Astrocyte of the spinal cord (primary cell): ENCODE data around the gene NSMCE3.
A peak's percentile ranks its signal among the peaks of the same experiment; 100 is the strongest.

Experiments used
- DNase-seq: peaks from one replicate; pipeline ENCODE4 v3.0.0; 2011; ENCODE audit warnings: low read depth, low spot score
- H3K4me3 ChIP-seq: 2 replicates; pipeline ENCODE4 v1.5.1; 2011; ENCODE audit warnings: low read depth, mild to moderate bottlenecking, low read length, moderate library complexity
- in situ Hi-C: cut with HindIII; loops from 2 replicates; pipeline ENCODE4 v1.10.0; 2017; ENCODE audit warnings: low sequenced_read_pairs
- TF ChIP-seq, protein P1 (sequence below): IDR thresholded peaks from 2 replicates; pipeline ENCODE4 v1.5.1; 2012; ENCODE audit warnings: low read depth, mild to moderate bottlenecking, low read length, inconsistent platforms

NSMCE3 gene

DNA sequence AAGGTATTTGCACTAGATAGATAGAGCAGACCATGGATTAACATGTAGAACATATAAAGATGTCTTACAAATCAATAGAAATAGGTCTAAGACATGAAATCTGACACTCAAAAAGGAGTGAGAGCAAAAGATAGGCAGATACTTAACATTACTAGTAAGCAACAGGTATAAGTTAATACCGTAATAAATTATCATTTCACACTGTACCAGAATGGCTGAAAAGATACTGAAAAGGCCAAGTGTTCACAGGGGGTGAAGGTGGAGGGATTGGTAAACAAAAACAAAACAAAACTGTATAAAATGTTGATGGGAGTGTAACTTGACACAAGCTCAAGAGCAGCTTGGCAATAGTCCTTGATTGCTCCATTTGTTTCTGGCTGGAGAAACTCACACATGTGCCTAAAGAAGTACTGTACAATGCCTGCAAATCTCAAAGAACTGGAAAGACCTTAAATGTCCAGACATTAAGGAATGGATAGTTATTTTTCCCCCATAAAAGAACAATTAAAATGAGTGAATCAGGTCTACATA is 3.5 kb downstream of the NSMCE3 start:
- TF ChIP-seq, protein P1, sequence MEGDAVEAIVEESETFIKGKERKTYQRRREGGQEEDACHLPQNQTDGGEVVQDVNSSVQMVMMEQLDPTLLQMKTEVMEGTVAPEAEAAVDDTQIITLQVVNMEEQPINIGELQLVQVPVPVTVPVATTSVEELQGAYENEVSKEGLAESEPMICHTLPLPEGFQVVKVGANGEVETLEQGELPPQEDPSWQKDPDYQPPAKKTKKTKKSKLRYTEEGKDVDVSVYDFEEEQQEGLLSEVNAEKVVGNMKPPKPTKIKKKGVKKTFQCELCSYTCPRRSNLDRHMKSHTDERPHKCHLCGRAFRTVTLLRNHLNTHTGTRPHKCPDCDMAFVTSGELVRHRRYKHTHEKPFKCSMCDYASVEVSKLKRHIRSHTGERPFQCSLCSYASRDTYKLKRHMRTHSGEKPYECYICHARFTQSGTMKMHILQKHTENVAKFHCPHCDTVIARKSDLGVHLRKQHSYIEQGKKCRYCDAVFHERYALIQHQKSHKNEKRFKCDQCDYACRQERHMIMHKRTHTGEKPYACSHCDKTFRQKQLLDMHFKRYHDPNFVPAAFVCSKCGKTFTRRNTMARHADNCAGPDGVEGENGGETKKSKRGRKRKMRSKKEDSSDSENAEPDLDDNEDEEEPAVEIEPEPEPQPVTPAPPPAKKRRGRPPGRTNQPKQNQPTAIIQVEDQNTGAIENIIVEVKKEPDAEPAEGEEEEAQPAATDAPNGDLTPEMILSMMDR, result no peak
- H3K4me3 ChIP-seq, result no peak overlapping the region
- no peak for DNase-seq
- in situ Hi-C loops, result no loop called here

DNA sequence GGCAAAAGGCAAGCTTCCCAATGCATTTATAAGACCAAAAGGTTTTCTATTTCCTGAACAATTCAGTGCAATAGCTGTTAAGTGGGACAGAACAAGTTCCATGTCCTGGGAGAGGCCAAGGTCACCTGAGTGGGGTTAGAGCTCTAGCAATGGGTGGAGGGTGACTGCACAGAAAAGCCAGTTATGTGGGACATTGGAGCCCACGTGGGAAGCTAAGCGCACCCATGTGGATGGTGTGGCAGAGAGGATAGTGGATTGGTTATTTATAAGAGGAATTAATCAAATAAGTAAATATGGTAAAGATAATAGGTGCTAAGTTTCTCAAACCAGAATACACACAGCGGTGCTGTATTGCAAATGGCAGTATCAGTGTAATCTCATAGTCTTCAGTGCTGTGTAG is 6.3 kb downstream of the NSMCE3 start:
- in situ Hi-C loops, result no loop called here
- TF ChIP-seq, protein P1, result no peak
- no peak for DNase-seq
- no peak overlapping the region for H3K4me3 ChIP-seq

DNA sequence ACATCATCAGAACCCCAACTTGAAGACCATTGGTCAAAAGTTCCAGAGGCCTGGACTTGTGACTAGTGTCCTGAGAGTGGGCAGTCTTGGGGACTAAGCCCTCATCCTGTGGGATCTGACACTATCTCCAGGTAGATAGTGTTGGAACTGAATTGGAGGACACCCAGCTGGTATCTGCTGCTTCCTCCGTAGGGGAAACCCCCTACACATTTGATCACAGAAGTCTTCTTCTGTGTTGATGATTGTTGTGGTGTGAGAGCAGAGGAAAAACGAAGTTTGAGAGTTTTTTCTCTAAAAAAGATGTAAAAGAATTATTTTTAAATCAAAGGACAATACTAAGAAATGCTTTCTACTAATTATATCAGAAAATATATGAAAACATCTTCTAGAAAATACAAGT is 6.9 kb downstream of the NSMCE3 start:
- H3K4me3 ChIP-seq, result no peak overlapping the region
- DNase-seq, result no peak
- in situ Hi-C loops, result no loop called here
- TF ChIP-seq, protein P1, result no peak

DNA sequence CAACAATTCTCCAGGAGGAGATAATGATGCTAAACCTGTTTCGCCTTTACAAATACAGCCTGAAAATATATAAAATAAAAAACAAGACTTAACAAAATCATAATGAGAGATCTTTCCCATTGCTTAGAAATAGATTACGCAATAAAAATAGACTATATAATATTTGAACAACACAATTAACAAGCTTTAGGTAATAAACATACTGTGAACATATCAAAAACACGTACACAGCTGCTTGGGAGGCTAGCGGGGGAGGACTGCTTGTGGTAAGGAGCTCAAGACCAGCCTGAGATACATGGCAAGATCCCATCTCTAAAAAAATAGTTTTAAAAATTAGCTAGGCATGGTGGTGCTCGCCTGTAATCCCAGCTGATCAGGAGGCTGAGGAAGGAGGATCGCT is 8.7 kb downstream of the NSMCE3 start:
- in situ Hi-C loops, result no loop called here
- no peak for DNase-seq
- TF ChIP-seq, protein P1, result no peak

DNA sequence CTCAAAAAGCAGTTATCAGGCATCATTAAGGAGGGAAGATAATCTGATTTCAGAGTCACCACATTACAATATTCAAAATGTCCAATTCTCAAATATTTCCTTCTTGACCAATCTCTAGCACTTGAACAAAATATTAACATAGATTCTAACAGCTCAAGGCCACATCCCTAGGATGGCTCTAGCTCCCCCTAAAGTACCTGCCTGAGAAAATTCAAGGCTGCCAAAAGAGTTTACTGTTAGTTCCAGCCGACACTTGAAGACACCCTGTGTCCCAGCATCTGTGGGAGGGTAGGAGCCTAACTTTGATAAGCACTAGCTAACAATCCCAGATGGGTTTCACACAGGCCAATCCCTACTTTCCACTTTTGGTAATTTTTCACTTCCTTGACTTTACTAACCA is 10.4 kb downstream of the NSMCE3 start:
- TF ChIP-seq, protein P1, result peak; percentile 3
- H3K4me3 ChIP-seq, result no peak overlapping the region
- no peak for DNase-seq
- in situ Hi-C loops, result no loop called here

More for the DNA sequence above, 8.7 kb downstream of the NSMCE3 start:
- no peak overlapping the region for H3K4me3 ChIP-seq

DNA sequence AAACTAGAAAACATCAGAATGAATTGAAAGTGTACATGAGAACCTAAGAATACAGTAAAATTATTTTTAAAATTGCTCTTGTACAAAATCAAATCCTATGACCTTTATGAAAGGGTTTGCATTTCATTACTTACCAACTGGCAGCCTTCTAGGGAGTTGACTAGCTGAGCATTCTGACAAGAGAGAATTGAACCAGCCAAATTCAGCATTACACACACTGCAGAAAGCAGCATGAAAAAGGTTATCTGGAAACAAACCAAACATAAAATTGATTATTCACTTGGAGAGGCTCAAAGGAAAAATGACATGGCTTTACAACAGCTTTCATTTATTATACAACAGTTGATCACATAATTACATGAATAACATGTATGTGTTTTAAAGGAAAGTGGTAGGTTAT is 17.4 kb downstream of the NSMCE3 start:
- DNase-seq, result no peak
- no peak overlapping the region for H3K4me3 ChIP-seq
- in situ Hi-C loops, result no loop called here
- TF ChIP-seq, protein P1, result no peak

DNA sequence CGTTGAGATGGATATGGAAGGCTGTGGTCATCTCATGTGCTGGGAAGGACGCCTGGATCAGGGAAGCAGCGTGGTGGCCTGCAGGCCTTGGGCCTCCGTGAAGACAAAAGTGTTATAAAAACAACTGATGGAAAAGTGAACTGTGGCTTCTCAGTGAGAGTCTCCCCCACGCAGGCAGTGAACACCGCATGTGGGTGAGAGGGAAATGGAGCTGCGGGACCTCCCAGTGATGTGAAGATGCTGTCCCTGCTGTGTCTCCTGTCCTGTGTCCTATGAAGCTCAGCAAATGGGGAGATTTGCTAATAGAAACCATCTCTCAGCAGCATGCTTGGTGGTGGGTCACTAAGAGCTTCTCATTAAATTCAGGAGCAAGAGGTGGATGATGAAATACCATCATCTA is 25.1 kb downstream of the NSMCE3 start:
- TF ChIP-seq, protein P1, result no peak
- in situ Hi-C loops, result no loop called here
- H3K4me3 ChIP-seq, result no peak overlapping the region
- DNase-seq, result no peak
